Breast epithelium (tissue), 4 donors: Measurements from ENCODE around the gene ID1. TPM values are rescaled to one million over a fixed set of nuclear protein-coding genes. Genes with fewer than 3 reads are reported as not detected.
"Not testable (repeated sequence)": the region's sequence is repeated elsewhere in the genome, so short reads cannot be mapped to it uniquely, and the experiment has no call there.

ENCODE experiments used
- DNase-seq, 2 donors: peaks; one replicate each; pipeline ENCODE4 v3.0.0-alpha.2; 2019; ENCODE audit warnings: low spot score in 2 of 2
- H3K27ac ChIP-seq, 2 donors: fragments of 200-600 bp; sonication (generic) in 1 of 2; one replicate each; pipeline ENCODE4 v1.5.1; 2016 to 2019; ENCODE audit warnings: mild to moderate bottlenecking in 1 of 2
- H3K27me3 ChIP-seq, 2 donors: fragments of 200-600 bp; sonication (generic) in 1 of 2; one replicate each; pipeline versions ENCODE4 v1.5.1 to v1.6.0; 2017 to 2019; ENCODE audit warnings: control low read depth in 1 of 2, mild to moderate bottlenecking in 1 of 2
- H3K36me3 ChIP-seq: fragments of 200-600 bp; one replicate; pipeline ENCODE4 v1.5.1; 2019
- H3K4me1 ChIP-seq, 2 donors: fragments of 200-600 bp; sonication (generic); one replicate each; pipeline ENCODE4 v1.5.1; 2016 to 2019; ENCODE audit warnings: control low read depth in 1 of 2
- H3K4me3 ChIP-seq, 3 donors: fragments of 200-600 bp; sonication (generic); 1 replicate in 2 of 3; 2 replicates in 1 of 3; pipeline ENCODE4 v1.5.1; 2016 to 2019; ENCODE audit warnings: mild to moderate bottlenecking in 3 of 3, moderate library complexity in 2 of 3
- H3K9me3 ChIP-seq, 2 donors: fragments of 200-600 bp; sonication (generic) in 1 of 2; one replicate each; pipeline ENCODE4 v1.5.1; 2016 to 2019; ENCODE audit warnings: control low read depth in 1 of 2
- POLR2A ChIP-seq: fragments of 450-650 bp; IDR thresholded peaks from one replicate; pipeline ENCODE4 v1.6.1; 2016; ENCODE audit warnings: antibody characterized with exemption, mild to moderate bottlenecking, moderate library complexity
- POLR2AphosphoS5 ChIP-seq, 3 donors: sonication (generic); formaldehyde crosslinking; IDR thresholded peaks; one replicate each; pipeline ENCODE4 v1.6.1; 2017; ENCODE audit warnings: antibody characterized with exemption in 3 of 3
- intact Hi-C: fragments of 100-400 bp; cut with DNase I; formaldehyde crosslinking; loops from one replicate; pipeline ENCODE4 v1.15.1; 2023; ENCODE audit warnings: low total_unique reads
- total RNA-seq, 3 donors: library from RNA; depleted of rRNA; stranded (reverse); fragments of >200 nt; gene quantifications; one replicate each; pipeline ENCODE4 v1.1.0, GENCODE V29; 2016
- TF ChIP-seq, protein P1 (sequence below), 3 donors: fragments of 450-650 bp; IDR thresholded peaks; one replicate each; pipeline ENCODE4 v1.5.1; 2016 to 2017; ENCODE audit warnings: antibody characterized with exemption in 3 of 3, mild to moderate bottlenecking in 3 of 3, moderate library complexity in 3 of 3

Gene ID1
- total RNA-seq, 3 donors from 2014 or later: 156 to 407 (median 270) TPM

DNA sequence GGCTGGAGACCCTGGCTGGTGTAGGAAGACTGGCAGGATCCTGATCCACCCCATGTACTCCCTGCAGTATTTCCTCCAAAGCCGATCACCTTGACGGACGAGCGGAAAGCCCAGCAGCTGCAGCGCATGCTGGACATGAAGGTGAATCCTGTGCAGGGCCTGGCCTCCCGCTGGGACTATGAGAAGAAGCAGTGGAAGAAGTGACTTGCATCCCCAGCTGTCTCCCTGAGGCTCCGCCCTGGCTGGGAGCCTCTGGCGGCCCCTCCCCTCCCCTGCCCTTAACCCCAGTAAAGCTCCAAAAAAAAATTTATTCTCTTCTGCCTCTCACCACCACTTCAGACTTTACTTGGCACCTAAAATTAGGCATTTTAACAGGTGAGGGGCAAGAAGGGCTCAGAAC is 39.6 kb downstream of the ID1 start:
- no peaks in the 10 kb centered on the region for H3K27me3 ChIP-seq
- DNase-seq: no peak
- intact Hi-C loops: no loop called here
- no peaks in the 10 kb centered on the region for H3K4me1 ChIP-seq
- no peaks in the 10 kb centered on the region for H3K9me3 ChIP-seq
- no peaks in the 10 kb centered on the region for H3K36me3 ChIP-seq
- TF ChIP-seq, protein P1, sequence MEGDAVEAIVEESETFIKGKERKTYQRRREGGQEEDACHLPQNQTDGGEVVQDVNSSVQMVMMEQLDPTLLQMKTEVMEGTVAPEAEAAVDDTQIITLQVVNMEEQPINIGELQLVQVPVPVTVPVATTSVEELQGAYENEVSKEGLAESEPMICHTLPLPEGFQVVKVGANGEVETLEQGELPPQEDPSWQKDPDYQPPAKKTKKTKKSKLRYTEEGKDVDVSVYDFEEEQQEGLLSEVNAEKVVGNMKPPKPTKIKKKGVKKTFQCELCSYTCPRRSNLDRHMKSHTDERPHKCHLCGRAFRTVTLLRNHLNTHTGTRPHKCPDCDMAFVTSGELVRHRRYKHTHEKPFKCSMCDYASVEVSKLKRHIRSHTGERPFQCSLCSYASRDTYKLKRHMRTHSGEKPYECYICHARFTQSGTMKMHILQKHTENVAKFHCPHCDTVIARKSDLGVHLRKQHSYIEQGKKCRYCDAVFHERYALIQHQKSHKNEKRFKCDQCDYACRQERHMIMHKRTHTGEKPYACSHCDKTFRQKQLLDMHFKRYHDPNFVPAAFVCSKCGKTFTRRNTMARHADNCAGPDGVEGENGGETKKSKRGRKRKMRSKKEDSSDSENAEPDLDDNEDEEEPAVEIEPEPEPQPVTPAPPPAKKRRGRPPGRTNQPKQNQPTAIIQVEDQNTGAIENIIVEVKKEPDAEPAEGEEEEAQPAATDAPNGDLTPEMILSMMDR (IDR thresholded peaks at IDR 0.05): no peak
- no peak for TF ChIP-seq POLR2A
- TF ChIP-seq POLR2AphosphoS5 (IDR thresholded peaks at IDR 0.05): no peak
- no peak overlapping the region for H3K4me3 ChIP-seq
- H3K27ac ChIP-seq: no peak overlapping the region

DNA sequence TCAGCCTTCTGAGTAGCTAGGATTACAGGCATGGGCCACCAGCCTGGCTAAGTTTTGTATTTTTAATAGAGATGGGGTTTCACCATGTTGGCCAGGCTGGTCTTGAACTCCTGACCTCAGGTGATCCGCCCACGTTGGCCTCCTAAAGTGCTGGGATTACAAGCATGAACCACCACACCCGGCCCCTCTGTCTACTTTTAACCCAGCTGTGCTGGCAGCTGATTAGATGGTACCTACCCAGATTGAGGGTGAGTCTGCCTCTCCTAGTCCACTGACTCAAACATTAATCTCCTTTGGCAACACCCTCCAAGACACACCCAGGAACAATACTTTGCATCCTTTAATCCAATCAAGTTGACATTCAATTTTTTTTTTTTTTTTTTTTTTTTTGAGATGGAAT is 43.0 kb downstream of the ID1 start:
- H3K27ac ChIP-seq, DNase-seq, H3K4me3 ChIP-seq, H3K4me1 ChIP-seq, H3K27me3 ChIP-seq, H3K36me3 ChIP-seq, intact Hi-C loops, H3K9me3 ChIP-seq: not testable (repeated sequence)

DNA sequence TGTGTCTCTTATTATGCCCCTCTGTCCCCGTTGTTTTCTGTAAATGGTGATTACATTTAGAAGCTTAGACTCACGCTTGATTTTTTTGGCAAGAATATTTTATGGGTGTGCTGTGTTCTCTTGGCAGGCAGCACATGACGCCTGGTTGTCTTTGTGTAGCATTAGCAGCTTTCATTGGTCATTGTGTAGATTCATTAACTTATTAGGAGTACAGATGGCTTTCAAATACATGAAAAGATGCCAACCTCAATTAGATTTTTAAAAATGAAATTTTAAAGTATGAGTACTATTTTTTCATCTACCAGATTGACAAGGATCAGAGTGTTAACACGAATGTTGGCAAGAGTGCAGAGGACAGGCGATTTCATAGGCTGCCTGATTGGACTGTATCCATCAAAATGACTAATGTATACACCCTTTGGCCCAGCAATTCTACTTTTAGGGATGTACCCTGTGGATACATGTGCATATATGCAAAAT is 47.9 kb downstream of the ID1 start:
- Histone ChIP-seq H3K9me3 (no peaks in the 10 kb centered on the region), H3K4me3 (no peak overlapping the region), H3K36me3 (no peaks in the 10 kb centered on the region), H3K4me1 (no peaks in the 10 kb centered on the region), H3K27me3 (no peaks in the 10 kb centered on the region), H3K27ac (no peak overlapping the region)
- DNase-seq: no peak
- intact Hi-C loops: no loop called here
- no peak for TF ChIP-seq POLR2A
- TF ChIP-seq POLR2AphosphoS5 (IDR thresholded peaks at IDR 0.05): no peak
- TF ChIP-seq, protein P1 (IDR thresholded peaks at IDR 0.05): no peak

DNA sequence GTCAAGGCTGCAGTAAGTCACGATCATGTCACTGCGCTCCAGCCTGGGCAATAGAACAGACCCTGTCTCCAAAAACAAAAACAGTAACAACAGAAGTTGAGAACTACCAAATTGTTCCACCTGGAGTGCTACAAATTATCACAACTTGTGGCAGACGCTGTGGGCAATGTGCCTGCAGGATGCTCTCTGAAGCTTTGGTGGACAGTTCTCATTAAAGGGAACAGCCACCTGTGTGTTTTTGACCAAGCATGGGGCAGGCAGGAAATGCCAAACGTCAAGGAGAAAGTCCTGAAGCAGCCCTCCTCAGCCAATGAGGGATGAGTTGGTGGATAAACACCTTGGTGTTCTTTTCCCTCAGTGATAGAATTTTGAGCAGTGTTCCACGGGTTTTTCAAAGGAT is 48.5 kb downstream of the ID1 start:
- H3K9me3 ChIP-seq: no peaks in the 10 kb centered on the region
- intact Hi-C loops: no loop called here
- H3K4me1 ChIP-seq: no peaks in the 10 kb centered on the region

DNA sequence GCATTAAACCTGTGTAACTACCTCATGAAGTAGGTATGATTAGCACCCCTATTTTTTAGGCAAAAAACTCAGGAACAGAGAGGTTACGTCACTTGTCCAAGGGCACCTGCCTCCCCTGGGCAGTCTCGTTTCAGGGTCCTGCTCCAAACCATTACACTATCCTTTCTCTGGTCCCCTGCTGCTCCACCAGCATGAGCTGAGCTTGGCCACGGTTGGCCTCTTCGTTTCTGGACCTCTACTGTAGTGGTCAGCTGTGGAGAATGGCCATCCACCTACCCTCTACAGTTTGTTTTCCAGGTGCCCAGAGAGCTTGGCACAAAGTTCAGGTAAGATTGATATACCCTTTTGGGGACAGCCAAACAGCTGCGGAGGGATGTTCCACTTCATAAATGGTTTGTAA is 49.4 kb downstream of the ID1 start:
- Histone ChIP-seq H3K4me1 (no peaks in the 10 kb centered on the region), H3K27me3 (no peaks in the 10 kb centered on the region), H3K9me3 (no peaks in the 10 kb centered on the region), H3K36me3 (no peaks in the 10 kb centered on the region), H3K27ac (no peak overlapping the region), H3K4me3 (no peak overlapping the region)
- TF ChIP-seq, protein P1 (IDR thresholded peaks at IDR 0.05): no peak
- TF ChIP-seq POLR2AphosphoS5 (IDR thresholded peaks at IDR 0.05) (no peak), POLR2A (no peak)
- intact Hi-C loops: no loop called here
- DNase-seq: no peak

More for the DNA sequence above, 48.5 kb downstream of the ID1 start:
- TF ChIP-seq POLR2A: no peak
- TF ChIP-seq, protein P1 (IDR thresholded peaks at IDR 0.05): no peak
- no peak for TF ChIP-seq POLR2AphosphoS5 (IDR thresholded peaks at IDR 0.05)
- H3K4me3 ChIP-seq: no peak overlapping the region
- H3K36me3 ChIP-seq: no peaks in the 10 kb centered on the region
- H3K27me3 ChIP-seq: no peaks in the 10 kb centered on the region
- H3K27ac ChIP-seq: no peak overlapping the region
- no peak for DNase-seq

Other genes starting within 250 kb of the ID1 start
- not detected for gene DEFB118, start 236.7 kb upstream of the ID1 start, total RNA-seq
- gene DEFB119, start 214.7 kb upstream of the ID1 start, total RNA-seq: not detected
- not detected for gene DEFB121, start 199.1 kb upstream of the ID1 start, total RNA-seq
- not detected for gene DEFB123, start 164.7 kb upstream of the ID1 start, total RNA-seq
- gene DEFB124, start 130.2 kb upstream of the ID1 start, total RNA-seq: not detected
- gene REM1, start 130.0 kb upstream of the ID1 start, total RNA-seq: 1 to 10 TPM; 3.2 to 3.9 (median 3.4) TPM
- 10 to 100 TPM; 44.2 to 73.7 (median 53.1) TPM for gene HM13, start 90.8 kb upstream of the ID1 start, total RNA-seq
- 1 to 10 TPM in 1 of 3 donors, not detected in 2; 5.3 TPM for gene COX4I2, start 32.6 kb downstream of the ID1 start, total RNA-seq
- 100 to 1,000 TPM in 2 of 3 donors, 10 to 100 TPM in 1; 95.1 to 124 (median 117) TPM for gene BCL2L1, start 117.6 kb downstream of the ID1 start, total RNA-seq
- 1 to 10 TPM in 1 of 3 donors, under 1 TPM in 2; 0.33 to 3.8 (median 0.73) TPM for gene TPX2, start 134.0 kb downstream of the ID1 start, total RNA-seq
- not detected for gene MYLK2, start 214.1 kb downstream of the ID1 start, total RNA-seq
- under 1 TPM in 2 of 3 donors, not detected in 1; 0.44 to 0.98 TPM for gene FOXS1, start 240.3 kb downstream of the ID1 start, total RNA-seq